ENCODE results near the gene XRN2.
"Not testable (repeated sequence)": the region's sequence is repeated elsewhere in the genome, so short reads cannot be mapped to it uniquely, and the experiment has no call there.

GRCh38 chr20:21419147-21419546, 116.0 kb downstream of the XRN2 start:
- TF ChIP-seq CTCF (IDR thresholded peaks at IDR 0.05; ENCODE audit: poor library complexity); EZH2 (IDR thresholded peaks at IDR 0.05; ENCODE audit: borderline replicate concordance); EZH2phosphoT487 (IDR thresholded peaks at IDR 0.05; ENCODE audit: low read depth, severe bottlenecking, unreplicated experiment): not testable (repeated sequence)

Measured in hepatocyte (in vitro differentiated cells).